Measurements from ENCODE around the gene SAA1. TPM values are rescaled to one million over a fixed set of nuclear protein-coding genes. Genes with fewer than 3 reads are reported as not detected.

SAA1 gene
- total RNA-seq: not detected
- 0 reads per million in 2 donors for total RNA-seq

DNA sequence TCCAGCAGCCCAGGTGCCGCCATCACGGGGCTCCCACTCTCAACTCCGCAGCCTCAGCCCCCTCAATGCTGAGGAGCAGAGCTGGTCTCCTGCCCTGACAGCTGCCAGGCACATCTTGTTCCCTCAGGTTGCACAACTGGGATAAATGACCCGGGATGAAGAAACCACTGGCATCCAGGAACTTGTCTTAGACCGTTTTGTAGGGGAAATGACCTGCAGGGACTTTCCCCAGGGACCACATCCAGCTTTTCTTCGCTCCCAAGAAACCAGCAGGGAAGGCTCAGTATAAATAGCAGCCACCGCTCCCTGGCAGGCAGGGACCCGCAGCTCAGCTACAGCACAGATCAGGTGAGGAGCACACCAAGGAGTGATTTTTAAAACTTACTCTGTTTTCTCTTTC is at the start of gene SAA1:
Gene SAA1 (plus strand): TSS at position 316 of the 400 bp plus-strand sequence. CDS start 624 bp downstream, outside the sequence.
- Mint-ChIP-seq H3K4me1 (peaks cover 21% of the 10 kb centered on the region), H3K27ac (peak within 1 kb of the TSS; percentile 19), H3K36me3 (ENCODE audit: low read depth) (peaks cover 2% of the 10 kb centered on the region), H3K27me3 (no peaks in the 10 kb centered on the region), H3K4me3 (no peak within 1 kb of the TSS)
- no peaks in the 10 kb centered on the region for H3K9me3 ChIP-seq (ENCODE audit: control insufficient read depth, low read length, poor library complexity, severe bottlenecking)
- no peak for ATAC-seq
- no peak for DNase-seq

DNA sequence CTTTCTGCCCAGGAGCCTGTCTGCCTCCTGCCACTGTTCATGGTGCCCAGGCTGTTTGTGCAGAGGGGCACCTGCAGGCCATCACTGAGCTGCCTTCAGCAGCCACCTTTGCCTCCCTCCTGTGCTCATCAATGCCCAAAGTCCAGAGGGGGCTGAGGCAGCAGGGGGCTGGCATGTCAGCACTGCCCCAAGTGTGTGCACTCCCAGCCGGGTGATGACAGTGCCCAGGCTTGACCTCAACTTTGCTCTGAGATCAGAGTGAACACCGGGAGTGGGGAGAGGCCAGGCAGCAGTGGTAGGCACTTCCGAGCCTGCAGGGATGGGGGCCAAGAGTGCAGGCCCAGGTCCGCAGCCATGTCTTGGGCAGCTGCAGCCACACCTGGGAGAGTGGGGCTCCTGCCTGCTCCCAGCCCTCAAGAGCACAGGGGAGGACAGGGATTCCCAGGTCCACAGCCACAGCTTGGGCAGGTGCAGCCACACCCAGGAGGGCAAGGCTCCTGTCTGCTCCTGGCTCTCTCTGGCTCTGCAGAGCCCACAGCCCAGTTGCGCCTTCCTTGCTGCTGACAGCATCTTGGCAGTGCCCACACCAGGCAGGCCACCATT is 44.7 kb upstream of the SAA1 start:
- no peaks in the 10 kb centered on the region for H3K9me3 ChIP-seq (ENCODE audit: control insufficient read depth, low read length, poor library complexity, severe bottlenecking)
- no peak overlapping the region for H3K27ac Mint-ChIP-seq
- no peaks in the 10 kb centered on the region for H3K4me1 Mint-ChIP-seq
- ATAC-seq: no peak
- H3K27me3 Mint-ChIP-seq: peaks cover 6% of the 10 kb centered on the region
- peaks cover 2% of the 10 kb centered on the region for H3K36me3 Mint-ChIP-seq (ENCODE audit: low read depth)
- DNase-seq: no peak
- no peak overlapping the region for H3K4me3 Mint-ChIP-seq

DNA sequence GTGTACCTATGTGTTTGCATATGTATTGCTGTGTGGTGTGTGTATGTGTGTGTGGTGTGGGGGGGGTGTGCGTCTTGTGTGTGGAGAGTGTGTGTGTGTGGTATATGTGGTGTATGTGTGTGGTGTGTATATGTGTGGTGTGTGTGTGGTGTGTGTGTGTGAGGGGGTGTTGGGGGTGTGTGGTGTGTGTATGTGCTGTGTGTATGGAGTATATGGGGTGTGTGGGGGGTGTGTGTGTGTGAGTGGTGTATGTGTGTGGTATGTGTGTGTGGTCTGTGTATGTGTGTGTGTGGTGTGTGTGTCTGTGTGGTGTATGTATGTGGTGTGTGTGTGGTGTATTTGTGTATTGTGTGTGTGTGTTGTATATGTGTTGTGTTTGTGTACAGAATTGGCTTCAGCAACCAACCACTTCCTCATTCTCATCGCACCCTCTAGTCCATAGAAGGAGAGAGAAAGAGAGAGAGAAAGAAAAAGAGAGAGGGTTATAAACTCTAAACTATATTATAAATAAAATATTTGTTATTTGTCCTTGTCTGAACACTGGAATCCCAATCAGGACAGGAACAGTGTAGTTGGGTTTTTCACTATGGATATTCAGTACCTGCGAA is 43.1 kb upstream of the SAA1 start:
- Mint-ChIP-seq H3K27ac (no peak overlapping the region), H3K36me3 (ENCODE audit: low read depth) (peaks cover 2% of the 10 kb centered on the region), H3K4me1 (no peaks in the 10 kb centered on the region), H3K27me3 (peaks cover 16% of the 10 kb centered on the region), H3K4me3 (no peak overlapping the region)
- no peak for ATAC-seq
- DNase-seq: no peak
- H3K9me3 ChIP-seq (ENCODE audit: control insufficient read depth, low read length, poor library complexity, severe bottlenecking): no peaks in the 10 kb centered on the region

DNA sequence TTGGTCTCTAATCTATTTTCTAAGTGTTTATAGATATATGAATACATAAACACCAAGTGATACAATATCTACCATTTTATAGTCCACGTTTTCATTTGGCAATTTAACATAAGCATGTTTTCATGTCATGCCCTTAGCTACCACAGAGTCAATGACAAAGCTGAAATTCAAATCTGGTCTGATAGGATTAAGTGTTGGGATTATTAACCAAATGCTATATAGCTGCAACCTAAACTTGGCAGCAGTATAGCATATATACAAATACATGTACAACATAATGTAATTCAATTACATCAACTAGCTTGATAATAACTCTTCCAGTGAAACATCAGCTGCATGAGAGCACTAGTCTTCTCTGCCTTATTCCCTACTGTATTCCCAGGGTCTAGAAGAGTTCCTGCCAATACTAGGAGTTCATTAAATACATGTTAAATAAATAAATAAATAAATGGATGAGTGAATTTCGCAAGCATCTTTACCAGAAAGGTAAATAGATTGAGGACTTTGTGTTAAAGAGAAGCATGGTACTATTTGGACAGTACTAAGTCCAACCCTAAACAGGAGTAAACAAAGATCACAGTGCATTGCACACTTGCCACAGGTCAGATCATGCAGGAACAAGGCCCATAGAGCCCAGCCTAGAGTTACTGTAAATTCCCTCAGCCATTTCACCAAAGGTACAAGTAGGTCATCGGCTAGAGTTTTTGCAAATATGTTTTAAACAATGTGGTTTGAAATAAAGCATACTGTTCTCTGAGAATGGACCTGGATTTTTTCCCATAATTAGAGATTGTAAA is 42.3 kb upstream of the SAA1 start:
- H3K4me3 Mint-ChIP-seq: no peak overlapping the region
- DNase-seq: no peak
- no peak overlapping the region for H3K27ac Mint-ChIP-seq
- peaks cover 2% of the 10 kb centered on the region for H3K36me3 Mint-ChIP-seq (ENCODE audit: low read depth)
- no peaks in the 10 kb centered on the region for H3K4me1 Mint-ChIP-seq
- H3K27me3 Mint-ChIP-seq: peaks cover 16% of the 10 kb centered on the region
- ATAC-seq: no peak
- H3K9me3 ChIP-seq (ENCODE audit: control insufficient read depth, low read length, poor library complexity, severe bottlenecking): no peaks in the 10 kb centered on the region

DNA sequence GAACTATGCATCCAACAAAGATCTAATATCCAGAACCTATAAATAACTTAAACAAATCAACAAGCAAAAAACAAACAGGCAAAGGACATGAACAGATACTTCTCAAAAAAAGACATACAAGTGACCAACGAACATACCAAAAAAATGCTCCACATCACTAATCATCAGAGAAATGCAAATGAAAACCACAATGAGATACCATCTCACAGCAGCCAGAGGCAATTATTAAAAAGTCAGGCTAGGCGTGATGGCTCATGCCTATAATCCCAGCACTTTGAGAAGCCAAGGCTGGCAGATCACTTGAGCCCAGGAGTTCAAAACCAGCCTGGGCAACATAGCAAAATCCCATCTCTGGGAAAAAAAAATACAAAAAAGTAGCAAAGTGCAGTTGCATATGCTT is 40.2 kb upstream of the SAA1 start:
- ATAC-seq (no peak), DNase-seq (no peak)
- H3K36me3 Mint-ChIP-seq (ENCODE audit: low read depth): peaks cover 2% of the 10 kb centered on the region
- peaks cover 16% of the 10 kb centered on the region for H3K27me3 Mint-ChIP-seq
- H3K4me1 Mint-ChIP-seq: no peaks in the 10 kb centered on the region
- no peak overlapping the region for H3K27ac Mint-ChIP-seq
- no peak overlapping the region for H3K4me3 Mint-ChIP-seq
- no peaks in the 10 kb centered on the region for H3K9me3 ChIP-seq (ENCODE audit: control insufficient read depth, low read length, poor library complexity, severe bottlenecking)

DNA sequence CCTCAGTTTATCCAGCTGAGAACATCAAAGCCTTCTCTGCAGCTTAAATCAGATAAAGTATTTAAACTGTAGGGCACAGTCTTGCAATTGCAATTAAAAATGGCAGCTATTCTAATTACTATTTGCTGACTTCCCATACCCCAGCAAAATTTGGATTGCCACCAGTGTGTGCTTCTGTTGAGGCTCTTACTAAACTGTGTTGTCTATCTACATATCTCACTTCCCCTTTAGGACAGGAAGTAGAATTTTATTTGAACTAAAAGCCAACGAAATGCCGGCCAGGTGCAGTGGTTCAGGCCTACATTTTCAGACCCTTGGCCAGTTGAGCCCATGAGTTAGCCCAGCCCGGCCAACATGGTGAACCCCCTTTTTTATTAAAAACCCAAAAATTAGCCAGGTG is 36.6 kb upstream of the SAA1 start:
- peaks cover 2% of the 10 kb centered on the region for H3K36me3 Mint-ChIP-seq (ENCODE audit: low read depth)
- H3K9me3 ChIP-seq (ENCODE audit: control insufficient read depth, low read length, poor library complexity, severe bottlenecking): no peaks in the 10 kb centered on the region
- ATAC-seq (no peak), DNase-seq (no peak)
- H3K4me1 Mint-ChIP-seq: no peaks in the 10 kb centered on the region
- peaks cover 35% of the 10 kb centered on the region for H3K27me3 Mint-ChIP-seq
- H3K27ac Mint-ChIP-seq: no peak overlapping the region
- no peak overlapping the region for H3K4me3 Mint-ChIP-seq

DNA sequence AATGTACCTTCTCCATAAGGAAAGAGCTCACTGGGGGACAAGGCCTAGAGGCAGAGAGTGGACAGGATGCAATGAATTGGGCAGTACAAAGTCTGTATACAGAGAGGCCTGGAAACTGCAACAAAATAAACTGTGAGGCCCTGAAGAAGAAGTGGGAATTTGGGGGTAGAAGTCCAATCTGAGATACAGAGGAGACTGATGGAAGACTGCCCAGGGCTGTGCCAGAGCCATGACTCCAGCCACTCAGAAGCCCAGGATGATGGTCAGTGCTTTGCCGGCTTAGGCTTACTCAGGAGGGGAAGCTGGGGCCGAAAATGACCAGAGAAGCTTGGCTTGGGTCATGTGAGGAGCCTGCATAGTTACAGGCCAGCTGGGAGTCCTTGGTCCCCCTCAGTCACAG is 35.2 kb upstream of the SAA1 start:
- no peak overlapping the region for H3K4me3 Mint-ChIP-seq
- no peaks in the 10 kb centered on the region for H3K4me1 Mint-ChIP-seq
- no peaks in the 10 kb centered on the region for H3K9me3 ChIP-seq (ENCODE audit: control insufficient read depth, low read length, poor library complexity, severe bottlenecking)
- H3K27me3 Mint-ChIP-seq: peaks cover 39% of the 10 kb centered on the region
- H3K27ac Mint-ChIP-seq: no peak overlapping the region
- ATAC-seq (no peak), DNase-seq (no peak)
- no peaks in the 10 kb centered on the region for H3K36me3 Mint-ChIP-seq (ENCODE audit: low read depth)

DNA sequence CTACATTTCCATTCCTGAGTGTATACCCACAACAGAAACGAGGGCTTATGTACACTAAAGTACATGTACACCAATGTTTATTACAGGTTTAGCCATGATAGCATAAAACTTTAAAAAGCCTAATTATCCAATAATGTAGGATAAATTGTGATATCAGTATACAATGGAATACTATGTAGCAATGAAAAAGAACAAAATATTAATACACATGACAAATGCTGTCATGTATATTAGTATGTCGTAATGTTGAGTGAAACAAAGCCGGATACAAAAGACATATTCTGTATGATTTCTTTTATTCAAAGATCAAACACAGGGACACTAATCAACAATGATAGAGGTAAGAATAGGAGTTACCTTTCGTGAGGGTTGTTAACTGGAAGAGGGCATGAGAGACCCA is 32.2 kb upstream of the SAA1 start:
- DNase-seq (no peak), ATAC-seq (no peak)
- Mint-ChIP-seq H3K4me1 (no peaks in the 10 kb centered on the region), H3K36me3 (ENCODE audit: low read depth) (no peaks in the 10 kb centered on the region), H3K27me3 (peaks cover 45% of the 10 kb centered on the region), H3K27ac (no peak overlapping the region), H3K4me3 (no peak overlapping the region)
- no peaks in the 10 kb centered on the region for H3K9me3 ChIP-seq (ENCODE audit: control insufficient read depth, low read length, poor library complexity, severe bottlenecking)

DNA sequence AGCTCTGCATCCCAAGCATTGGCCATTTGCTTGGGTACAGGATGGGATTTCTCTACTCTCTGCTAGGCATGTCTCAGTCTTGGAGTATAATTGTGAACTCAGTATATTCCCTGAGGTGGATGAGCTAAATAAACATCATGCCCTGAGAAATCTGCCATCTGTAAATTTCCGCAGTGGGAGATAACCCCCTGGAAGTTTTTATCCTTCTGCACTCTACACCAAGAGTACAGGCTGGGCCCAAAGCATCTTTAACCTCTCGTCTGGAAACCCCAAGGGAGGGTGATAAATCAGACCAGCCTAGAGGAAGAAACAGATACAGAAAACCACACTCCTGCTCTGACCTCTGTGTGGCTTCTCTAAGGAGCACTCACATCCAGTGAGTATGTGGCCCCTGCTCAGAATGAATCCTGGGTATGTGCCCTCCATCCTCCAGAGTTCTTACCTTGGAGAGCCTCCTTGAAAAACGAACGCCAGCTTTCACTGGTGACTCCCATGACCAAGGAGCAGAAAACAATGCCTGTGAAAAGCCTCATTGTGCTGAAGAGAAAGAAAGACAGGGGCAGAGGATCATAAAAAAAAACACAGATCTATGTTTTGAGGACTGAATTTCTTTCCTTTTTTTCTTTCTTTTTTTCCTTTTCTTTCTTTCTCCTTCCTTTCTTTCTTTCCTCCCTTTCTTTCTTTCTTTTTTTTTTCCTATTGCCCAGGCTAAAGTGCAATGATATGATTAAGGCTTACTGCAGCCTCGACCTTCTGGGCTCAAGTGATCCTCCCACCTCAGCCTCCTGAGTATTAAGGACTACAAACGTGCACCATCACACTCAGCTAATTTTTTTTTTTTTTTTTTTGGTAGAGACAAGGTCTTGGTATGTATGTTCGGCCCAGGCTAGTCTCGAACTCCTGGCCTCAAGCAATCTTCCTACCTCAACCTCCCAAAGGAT is 30.4 kb upstream of the SAA1 start:
- DNase-seq (no peak), ATAC-seq (no peak)
- Mint-ChIP-seq H3K4me3 (no peak overlapping the region), H3K27me3 (peaks cover 58% of the 10 kb centered on the region), H3K36me3 (ENCODE audit: low read depth) (peaks cover 8% of the 10 kb centered on the region), H3K4me1 (no peaks in the 10 kb centered on the region), H3K27ac (no peak overlapping the region)
- H3K9me3 ChIP-seq (ENCODE audit: control insufficient read depth, low read length, poor library complexity, severe bottlenecking): no peaks in the 10 kb centered on the region

DNA sequence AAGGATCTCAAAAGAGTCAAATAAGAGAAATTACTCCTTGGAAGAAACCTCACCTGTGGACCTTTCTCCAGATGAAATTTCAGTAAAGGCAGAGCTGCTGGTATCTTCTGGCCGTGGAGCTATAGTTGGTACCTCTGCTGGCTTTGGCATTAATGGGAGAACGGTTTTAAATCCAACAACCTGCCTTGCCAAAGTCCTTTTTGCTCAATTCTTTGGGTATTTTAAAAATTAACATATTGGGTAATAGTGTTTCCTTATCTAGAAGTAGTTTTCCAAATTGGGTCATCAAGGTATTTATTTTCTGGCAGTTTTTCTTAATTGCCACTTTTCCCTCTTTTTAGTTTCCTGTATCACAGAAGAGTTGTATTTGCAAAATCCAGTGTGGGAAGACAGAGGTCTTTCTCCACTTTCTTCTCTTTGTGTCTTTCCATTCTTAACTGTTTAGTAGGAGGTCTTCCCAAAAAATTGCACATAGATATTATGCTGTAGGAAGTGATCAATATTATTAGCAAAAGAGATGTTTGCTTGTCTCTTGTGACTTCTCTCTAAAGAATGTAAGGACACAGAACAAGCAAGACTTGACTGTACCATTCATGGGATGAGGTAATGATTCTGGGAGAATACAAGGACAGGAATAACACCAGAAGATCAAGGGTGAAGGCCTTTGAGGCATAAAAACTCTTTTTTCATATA is 29.3 kb upstream of the SAA1 start, which contains the start of gene SAA4:
Gene SAA4 (minus strand): TSS at position 139 of the 693 bp plus-strand sequence. CDS start 876 bp downstream, outside the sequence.
- DNase-seq (no peak), ATAC-seq (no peak)
- no peaks in the 10 kb centered on the region for H3K4me1 Mint-ChIP-seq
- no peak within 1 kb of the TSS for H3K4me3 Mint-ChIP-seq
- no peak within 1 kb of the TSS for H3K27ac Mint-ChIP-seq
- peaks cover 9% of the 10 kb centered on the region for H3K36me3 Mint-ChIP-seq (ENCODE audit: low read depth)
- H3K27me3 Mint-ChIP-seq: peaks cover 67% of the 10 kb centered on the region
- no peaks in the 10 kb centered on the region for H3K9me3 ChIP-seq (ENCODE audit: control insufficient read depth, low read length, poor library complexity, severe bottlenecking)

DNA sequence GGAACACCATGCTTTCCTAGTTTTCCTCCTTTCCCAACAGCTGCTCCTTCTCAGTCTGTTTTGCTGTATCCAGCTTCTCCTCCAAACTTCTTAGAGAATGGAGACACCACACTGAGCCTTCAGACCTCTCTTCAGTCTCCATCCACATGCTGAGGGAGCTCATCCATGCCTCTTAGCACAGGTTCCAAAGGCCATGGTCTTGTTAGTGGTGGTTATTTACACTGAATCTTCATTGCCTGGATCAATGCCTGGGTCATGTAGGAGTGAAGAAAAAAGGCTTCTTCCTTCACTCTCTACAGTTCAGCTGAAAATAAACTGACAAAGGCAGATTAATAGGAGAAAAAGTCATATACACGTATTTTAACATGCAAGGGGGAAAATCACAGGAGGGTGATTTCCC is 26.4 kb upstream of the SAA1 start:
- H3K27me3 Mint-ChIP-seq: peaks cover 46% of the 10 kb centered on the region

DNA sequence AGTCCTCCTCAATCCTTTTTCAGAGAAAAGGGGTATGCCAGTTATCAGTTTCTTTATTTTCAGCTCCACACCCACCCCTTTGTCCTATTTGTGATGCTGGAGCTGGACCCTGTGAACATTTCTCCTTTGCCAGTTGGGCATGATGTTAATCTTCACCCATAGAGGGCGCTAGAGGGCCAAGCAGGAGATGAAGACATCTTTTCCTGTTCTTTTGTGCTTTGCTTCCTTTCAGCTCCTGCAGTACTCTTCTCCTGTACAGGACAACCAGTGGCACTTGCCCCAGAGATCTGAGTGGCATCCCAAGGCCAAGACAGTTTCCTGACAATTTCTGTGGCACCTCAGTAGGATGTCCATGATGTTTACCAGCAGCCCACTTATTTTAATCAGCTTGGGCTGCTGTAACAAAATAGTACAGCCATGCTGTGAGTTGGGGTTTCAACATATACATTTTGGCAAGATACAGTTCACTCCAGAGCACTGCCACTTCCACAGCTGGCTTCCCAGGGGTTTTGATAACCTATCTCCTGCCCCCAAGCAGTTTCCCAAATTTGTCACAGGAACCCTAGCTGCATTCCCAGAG is 22.2 kb upstream of the SAA1 start:
- peak overlapping the region; percentile 91 for H3K27ac Mint-ChIP-seq
- H3K4me1 Mint-ChIP-seq: peaks cover 13% of the 10 kb centered on the region
- ATAC-seq (peak; percentile 57), DNase-seq (peak in 2 of 3 donors; percentile 36 to 54)
- peaks cover 3% of the 10 kb centered on the region for H3K9me3 ChIP-seq (ENCODE audit: control insufficient read depth, low read length, poor library complexity, severe bottlenecking)
- H3K27me3 Mint-ChIP-seq: peaks cover 22% of the 10 kb centered on the region
- peaks cover 9% of the 10 kb centered on the region for H3K36me3 Mint-ChIP-seq (ENCODE audit: low read depth)
- no peak overlapping the region for H3K4me3 Mint-ChIP-seq

More for the DNA sequence above, 26.4 kb upstream of the SAA1 start:
- Mint-ChIP-seq H3K4me1 (peaks cover 5% of the 10 kb centered on the region), H3K36me3 (ENCODE audit: low read depth) (peaks cover 9% of the 10 kb centered on the region), H3K4me3 (no peak overlapping the region), H3K27ac (no peak overlapping the region)
- ATAC-seq (no peak), DNase-seq (no peak)
- H3K9me3 ChIP-seq (ENCODE audit: control insufficient read depth, low read length, poor library complexity, severe bottlenecking): peaks cover 3% of the 10 kb centered on the region

Measured in T-helper 17 cell (primary cell).